Mesendoderm (in vitro differentiated cells): Measurements from ENCODE around the gene ATL2.
"Not testable (repeated sequence)": the region's sequence is repeated elsewhere in the genome, so short reads cannot be mapped to it uniquely, and the experiment has no call there.

Experiments
- DNase-seq: peaks from one replicate; pipeline ENCODE4 v3.0.0; 2013
- H2AK5ac ChIP-seq: 2 replicates; pipeline ENCODE4 v1.6.1; 2013; ENCODE audit warnings: low read length, inconsistent platforms
- H2BK120ac ChIP-seq: 2 replicates; pipeline ENCODE4 v1.6.1; 2013; ENCODE audit warnings: low read depth, mild to moderate bottlenecking, low read length, moderate library complexity, mixed read lengths
- H2BK15ac ChIP-seq: replicated peaks from 2 replicates; pipeline ENCODE4 v1.6.1; 2013; ENCODE audit warnings: low read depth, mild to moderate bottlenecking, moderate library complexity
- H2BK5ac ChIP-seq: 2 replicates; pipeline ENCODE4 v1.6.1; 2013; ENCODE audit warnings: low read length, inconsistent platforms
- H3K18ac ChIP-seq: 2 replicates; pipeline ENCODE4 v1.6.1; 2013; ENCODE audit warnings: mild to moderate bottlenecking, low read length, mixed read lengths
- H3K23ac ChIP-seq: one replicate; pipeline ENCODE4 v1.6.1; 2013; ENCODE audit warnings: low read length
- H3K27ac ChIP-seq: 2 replicates; pipeline ENCODE4 v1.5.1; 2013; ENCODE audit warnings: low read depth, mild to moderate bottlenecking, inconsistent platforms, low read length, moderate library complexity
- H3K27me3 ChIP-seq: 2 replicates; pipeline ENCODE4 v1.6.1; 2013; ENCODE audit warnings: low read length, control low read depth, mild to moderate bottlenecking, inconsistent platforms; ENCODE audit not compliant: insufficient read depth, poor library complexity
- H3K36me3 ChIP-seq: 2 replicates; pipeline ENCODE4 v1.6.1; 2013; ENCODE audit warnings: low read length, inconsistent platforms; ENCODE audit not compliant: control insufficient read depth, insufficient read depth
- H3K4ac ChIP-seq: one replicate; pipeline ENCODE4 v1.6.1; 2013; ENCODE audit warnings: low read depth, mild to moderate bottlenecking, low read length, moderate library complexity
- H3K4me1 ChIP-seq: 2 replicates; pipeline ENCODE4 v1.6.1; 2013; ENCODE audit warnings: low read depth, low read length, inconsistent platforms; ENCODE audit not compliant: control insufficient read depth
- H3K4me2 ChIP-seq: 2 replicates; pipeline ENCODE4 v1.6.1; 2013; ENCODE audit warnings: low read length
- H3K4me3 ChIP-seq: 2 replicates; pipeline ENCODE4 v1.5.1; 2013; ENCODE audit warnings: mild to moderate bottlenecking, low read length
- H3K56ac ChIP-seq: one replicate; pipeline ENCODE4 v1.6.1; 2013; ENCODE audit warnings: low read length
- H3K79me1 ChIP-seq: 2 replicates; pipeline ENCODE4 v1.6.1; 2013; ENCODE audit warnings: low read length, inconsistent platforms
- H3K79me2 ChIP-seq: 2 replicates; pipeline ENCODE4 v1.6.1; 2013; ENCODE audit warnings: mild to moderate bottlenecking, low read length; ENCODE audit not compliant: control insufficient read depth, insufficient read depth
- H3K9ac ChIP-seq: 2 replicates; pipeline ENCODE4 v1.6.1; 2013; ENCODE audit warnings: low read length, inconsistent platforms
- H4K5ac ChIP-seq: one replicate; pipeline ENCODE4 v1.6.1; 2013; ENCODE audit warnings: low read length
- H4K8ac ChIP-seq: one replicate; pipeline ENCODE4 v1.6.1; 2013; ENCODE audit warnings: low read depth, mild to moderate bottlenecking, control low read depth, low read length, moderate library complexity
- WGBS: extraction: QIAGEN DNeasy Blood & Tissue Kit; methylation state at CpG from one replicate; pipeline ENCODE4 v1.1.7; 2013; ENCODE audit warnings: low lambda C conversion rate, missing lambda C conversion rate; ENCODE audit not compliant: insufficient coverage; ENCODE audit errors: extremely low coverage; 5-methylcytosine and 5-hydroxymethylcytosine counted together

Gene ATL2

DNA sequence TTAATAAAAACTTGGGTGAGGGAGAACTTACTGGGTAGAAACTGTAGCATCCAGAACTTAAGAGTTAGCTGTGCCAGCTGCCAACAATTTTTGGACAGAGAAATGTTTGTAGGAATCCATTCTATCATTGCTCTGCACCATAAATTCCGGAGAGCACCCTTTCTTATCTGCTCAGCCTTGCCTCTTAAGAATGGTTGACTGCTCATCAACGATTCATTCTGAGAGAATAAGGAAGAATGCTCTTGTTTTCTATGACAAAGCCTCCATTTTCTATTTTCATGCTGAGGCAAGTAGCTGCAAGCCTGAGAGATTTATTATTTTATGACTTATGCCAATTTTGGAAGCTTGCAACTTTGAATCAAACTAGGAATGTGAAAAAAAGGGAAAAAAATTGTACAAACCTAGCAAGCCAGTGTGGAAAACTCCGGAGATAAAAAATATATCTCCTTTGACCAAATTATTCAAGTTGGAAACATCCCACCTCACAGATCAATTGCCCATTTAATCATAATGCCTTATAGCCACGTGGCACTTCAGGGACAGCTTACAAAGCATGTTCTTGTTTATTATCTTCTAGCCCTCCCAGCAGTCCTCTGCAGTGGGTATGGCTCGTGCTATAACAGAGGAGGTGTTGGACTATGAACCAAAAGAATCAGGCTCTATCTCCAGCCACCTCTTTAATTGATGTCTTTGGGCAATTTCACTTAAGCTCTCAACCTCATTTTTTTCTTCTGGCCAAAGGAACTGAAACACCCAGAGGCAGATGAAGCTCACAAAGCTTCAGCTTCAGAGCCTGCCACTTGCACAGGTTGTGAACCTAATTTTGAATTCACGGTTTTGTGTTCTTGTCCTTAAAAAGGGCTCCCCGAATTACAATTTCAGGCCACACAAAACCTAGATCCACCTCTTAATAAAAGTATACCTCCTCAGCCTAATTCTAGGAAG lies 40.9 kb upstream of the ATL2 start:
- Histone ChIP-seq H2BK15ac (no peak overlapping the region), H3K4me2 (no peak overlapping the region), H3K79me1 (no peaks in the 10 kb centered on the region), H2BK5ac (no peak overlapping the region), H4K5ac (no peak overlapping the region), H3K4ac (no peak overlapping the region), H3K79me2 (no peaks in the 10 kb centered on the region), H3K4me3 (no peak overlapping the region), H3K27ac (no peak overlapping the region), H3K18ac (no peak overlapping the region), H4K8ac (no peak overlapping the region), H3K9ac (no peak overlapping the region), H3K23ac (no peak overlapping the region), H3K36me3 (no peaks in the 10 kb centered on the region), H3K4me1 (no peaks in the 10 kb centered on the region), H2AK5ac (no peak overlapping the region), H3K27me3 (no peaks in the 10 kb centered on the region), H3K56ac (no peak overlapping the region), H2BK120ac (no peak overlapping the region)
- DNase-seq = no peak
- no CpG with 5 or more reads among the region's 7 CpGs for WGBS

DNA sequence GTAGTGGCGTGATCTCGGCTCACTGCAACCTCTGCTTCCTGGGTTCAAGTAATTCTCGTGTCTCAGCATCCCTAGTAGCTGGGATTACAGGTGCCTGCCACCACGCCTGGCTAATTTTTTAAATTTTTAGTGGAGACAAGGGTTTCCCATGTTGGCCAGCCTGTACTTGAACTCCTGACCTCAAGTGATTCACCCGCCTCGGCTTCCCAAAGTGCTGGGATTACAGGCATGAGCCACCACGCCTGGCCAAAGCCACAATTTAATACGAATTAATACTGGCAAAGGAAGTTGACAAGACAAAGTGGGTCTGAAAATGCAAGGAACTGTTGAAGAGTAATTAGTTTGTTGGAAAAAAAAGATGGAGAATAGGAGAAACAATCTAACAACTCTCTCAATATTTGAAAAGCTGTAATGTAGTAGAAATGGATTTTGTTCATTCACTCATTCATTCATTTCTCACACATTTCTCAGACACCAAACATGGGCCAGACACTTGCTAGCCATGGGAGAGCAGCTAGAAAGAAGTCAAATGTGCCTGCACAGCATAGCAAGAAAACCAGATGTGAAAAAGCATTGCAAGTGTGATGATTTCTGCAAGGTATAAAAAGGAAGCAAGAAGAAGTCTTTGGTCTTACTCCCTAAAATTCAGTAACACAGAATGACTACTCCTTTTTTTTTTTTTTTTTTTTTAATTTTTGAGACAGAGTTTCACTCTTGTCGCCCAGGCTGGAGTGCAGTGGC lies 39.4 kb upstream of the ATL2 start:
- Histone ChIP-seq H3K36me3 (no peaks in the 10 kb centered on the region), H4K5ac (no peak overlapping the region), H2BK15ac (no peak overlapping the region), H3K4me1 (no peaks in the 10 kb centered on the region), H3K4me3 (no peak overlapping the region), H4K8ac (no peak overlapping the region), H2AK5ac (no peak overlapping the region), H2BK5ac (no peak overlapping the region), H3K9ac (no peak overlapping the region), H3K79me2 (no peaks in the 10 kb centered on the region), H3K56ac (no peak overlapping the region), H3K23ac (no peak overlapping the region), H2BK120ac (no peak overlapping the region), H3K4me2 (no peak overlapping the region), H3K79me1 (no peaks in the 10 kb centered on the region), H3K18ac (no peak overlapping the region), H3K27me3 (no peaks in the 10 kb centered on the region), H3K4ac (no peak overlapping the region), H3K27ac (no peak overlapping the region)
- DNase-seq = no peak
- WGBS = no CpG with 5 or more reads among the region's 9 CpGs

DNA sequence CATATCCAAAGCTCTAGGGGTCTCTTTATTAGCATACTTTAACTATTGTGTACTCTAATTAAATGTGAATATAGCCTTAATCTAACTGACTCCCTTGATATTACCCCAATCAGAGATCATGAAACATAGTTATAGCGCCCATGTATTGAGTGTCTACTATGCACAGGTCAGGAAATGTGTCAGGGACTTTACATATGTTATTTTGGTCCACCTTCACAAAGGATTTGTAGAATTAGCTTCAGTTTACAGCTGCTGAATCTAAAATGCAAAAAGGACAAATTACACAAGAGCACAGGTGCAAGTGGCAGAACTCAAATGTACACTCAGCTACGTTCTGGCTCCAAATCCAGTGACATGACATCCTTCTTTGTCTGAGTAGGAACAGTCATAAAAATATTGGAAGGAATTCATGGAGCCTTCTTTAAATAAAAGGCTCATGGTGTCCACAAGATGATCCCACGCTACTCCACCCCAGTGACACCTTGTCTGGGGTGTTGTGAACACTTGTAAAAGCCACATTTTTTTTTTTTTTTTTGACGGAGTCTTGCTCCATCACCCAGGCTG lies 38.7 kb upstream of the ATL2 start:
- no peak overlapping the region for H3K27ac ChIP-seq
- H3K27me3 ChIP-seq = no peaks in the 10 kb centered on the region
- no peak overlapping the region for H4K5ac ChIP-seq
- no peak overlapping the region for H3K56ac ChIP-seq
- no peak overlapping the region for H2BK5ac ChIP-seq
- no peak overlapping the region for H2AK5ac ChIP-seq
- no peak overlapping the region for H4K8ac ChIP-seq
- no peak overlapping the region for H2BK120ac ChIP-seq
- no peak overlapping the region for H3K4ac ChIP-seq
- no peaks in the 10 kb centered on the region for H3K4me1 ChIP-seq
- no peak overlapping the region for H3K18ac ChIP-seq
- no peaks in the 10 kb centered on the region for H3K79me1 ChIP-seq
- H3K23ac ChIP-seq = no peak overlapping the region
- H3K79me2 ChIP-seq = no peaks in the 10 kb centered on the region
- H2BK15ac ChIP-seq = no peak overlapping the region
- no peak overlapping the region for H3K4me3 ChIP-seq
- H3K36me3 ChIP-seq = no peaks in the 10 kb centered on the region
- no peak for DNase-seq
- H3K9ac ChIP-seq = no peak overlapping the region
- no peak overlapping the region for H3K4me2 ChIP-seq
- no CpG with 5 or more reads among the region's 4 CpGs for WGBS

DNA sequence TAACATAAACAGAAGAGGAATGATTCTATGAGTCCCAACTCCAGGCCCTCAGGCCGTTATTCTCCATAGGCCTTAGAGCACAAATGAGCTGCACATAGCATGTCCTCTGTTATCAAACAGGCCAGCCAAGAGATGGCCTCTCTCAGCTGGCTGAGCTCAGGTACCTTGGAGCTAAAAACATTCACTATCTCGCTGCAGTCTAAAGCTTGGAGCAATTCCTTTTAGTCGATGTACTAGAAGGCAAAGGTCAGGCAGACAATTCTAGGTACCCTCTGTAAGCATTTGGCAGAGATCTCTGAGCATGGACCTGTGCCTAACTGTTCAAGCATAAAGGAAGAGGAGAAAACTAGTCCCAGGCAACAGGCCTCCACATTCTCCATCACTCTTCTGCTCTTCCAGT lies 38.0 kb upstream of the ATL2 start:
- Histone ChIP-seq H3K79me1 (no peaks in the 10 kb centered on the region), H2BK15ac (no peak overlapping the region), H4K5ac (no peak overlapping the region), H3K27me3 (no peaks in the 10 kb centered on the region), H3K23ac (no peak overlapping the region), H3K4me1 (no peaks in the 10 kb centered on the region), H3K18ac (no peak overlapping the region), H3K9ac (no peak overlapping the region), H3K36me3 (no peaks in the 10 kb centered on the region), H3K4ac (no peak overlapping the region), H2BK5ac (no peak overlapping the region), H4K8ac (no peak overlapping the region), H2BK120ac (no peak overlapping the region), H3K56ac (no peak overlapping the region), H3K4me3 (no peak overlapping the region), H3K27ac (no peak overlapping the region), H2AK5ac (no peak overlapping the region), H3K4me2 (no peak overlapping the region), H3K79me2 (no peaks in the 10 kb centered on the region)
- no peak for DNase-seq
- no CpG with 5 or more reads among the region's 3 CpGs for WGBS

DNA sequence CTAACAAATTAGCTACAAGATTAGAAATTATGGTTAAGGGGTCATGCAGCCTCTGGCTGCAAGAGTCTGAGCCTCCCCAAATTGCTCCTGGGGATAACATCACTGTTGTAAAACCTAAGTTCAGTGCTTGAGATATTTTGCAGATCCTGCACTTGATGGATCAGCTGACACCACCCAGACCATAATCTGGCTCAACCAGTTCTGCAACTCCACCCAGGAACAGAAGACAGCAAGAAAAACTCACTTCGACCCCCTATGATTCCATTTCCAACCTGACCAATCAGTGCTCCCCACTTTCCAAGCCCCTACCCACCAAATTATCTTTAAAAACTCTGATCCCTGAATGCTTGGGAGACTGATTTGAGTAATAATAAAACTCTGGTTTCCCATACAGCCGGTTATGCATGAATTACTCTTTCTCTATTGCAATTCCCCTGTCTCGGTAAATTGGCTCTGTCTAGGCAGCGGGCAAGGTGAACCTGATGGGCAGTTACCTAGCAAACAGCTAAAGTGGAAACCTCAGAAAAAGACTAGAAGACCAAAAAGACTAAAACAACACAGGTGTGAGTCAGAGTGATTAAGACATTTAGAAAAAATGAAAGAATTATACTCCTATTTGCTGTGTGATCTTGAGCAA lies 35.3 kb upstream of the ATL2 start:
- H3K23ac ChIP-seq, H3K79me1 ChIP-seq, H2AK5ac ChIP-seq, H3K56ac ChIP-seq, H3K27ac ChIP-seq, H4K8ac ChIP-seq, H3K4me3 ChIP-seq, H3K18ac ChIP-seq, H3K4me1 ChIP-seq, H3K9ac ChIP-seq, H2BK15ac ChIP-seq, H3K4me2 ChIP-seq, H2BK120ac ChIP-seq, DNase-seq, H2BK5ac ChIP-seq, H3K4ac ChIP-seq, H3K36me3 ChIP-seq, H3K27me3 ChIP-seq, H3K79me2 ChIP-seq, H4K5ac ChIP-seq: not testable (repeated sequence)
- WGBS = no CpG with 5 or more reads among the region's 4 CpGs
